MM.1S (cell line): Measurements from ENCODE around the gene WBP1.

Experiments used
- DNase-seq: peaks from one replicate; pipeline ENCODE4 v3.0.0-alpha.2; 2015
- H2AFZ ChIP-seq: fragments of 300-600 bp; sonication (generic); 2 replicates; pipeline ENCODE4 v1.6.0; 2016; ENCODE audit warnings: antibody characterized with exemption, low read length
- H3F3A ChIP-seq: fragments of 300-600 bp; sonication (generic); 2 replicates; pipeline ENCODE4 v1.6.1; 2016; ENCODE audit warnings: mild to moderate bottlenecking, antibody characterized with exemption, low read length, moderate library complexity, mixed read lengths; ENCODE audit not compliant: insufficient read depth
- H3K27ac ChIP-seq: fragments of 300-600 bp; sonication (generic); 2 replicates; pipeline ENCODE4 v1.5.1; 2016; ENCODE audit warnings: mild to moderate bottlenecking, low read length
- H3K27me3 ChIP-seq: fragments of 300-600 bp; sonication (generic); replicated peaks from 2 replicates; pipeline ENCODE4 v1.6.0; 2016; ENCODE audit warnings: low read length; ENCODE audit not compliant: insufficient read depth
- H3K36me3 ChIP-seq: fragments of 300-600 bp; sonication (generic); replicated peaks from 2 replicates; pipeline ENCODE4 v1.6.1; 2016; ENCODE audit warnings: mild to moderate bottlenecking, low read length, mixed read lengths; ENCODE audit not compliant: insufficient read depth
- H3K4me1 ChIP-seq: fragments of 300-600 bp; sonication (generic); 2 replicates; pipeline ENCODE4 v1.6.1; 2016; ENCODE audit warnings: low read length, mixed read lengths
- H3K4me2 ChIP-seq: fragments of 300-600 bp; sonication (generic); 2 replicates; pipeline ENCODE4 v1.6.0; 2016; ENCODE audit warnings: low read depth, low read length
- H3K4me3 ChIP-seq: fragments of 300-600 bp; sonication (generic); 2 replicates; pipeline ENCODE4 v1.5.1; 2016; ENCODE audit warnings: low read length, mixed read lengths
- H3K79me2 ChIP-seq: fragments of 300-600 bp; sonication (generic); 2 replicates; pipeline ENCODE4 v1.6.1; 2016; ENCODE audit warnings: mixed run types, low read length, mixed read lengths
- H3K9ac ChIP-seq: fragments of 300-600 bp; sonication (generic); 2 replicates; pipeline ENCODE4 v1.6.1; 2016; ENCODE audit warnings: low read length, mixed read lengths
- H3K9me2 ChIP-seq: fragments of 300-600 bp; sonication (generic); replicated peaks from 2 replicates; pipeline ENCODE4 v1.6.1; 2016; ENCODE audit warnings: mild to moderate bottlenecking, low read length, mixed read lengths; ENCODE audit not compliant: insufficient read depth
- H3K9me3 ChIP-seq: fragments of 300-600 bp; sonication (generic); replicated peaks from 2 replicates; pipeline ENCODE4 v1.6.1; 2016; ENCODE audit warnings: mild to moderate bottlenecking, low read length, mixed read lengths; ENCODE audit not compliant: insufficient read depth
- H4K20me1 ChIP-seq: fragments of 300-600 bp; sonication (generic); 2 replicates; pipeline ENCODE4 v1.6.1; 2016; ENCODE audit warnings: mild to moderate bottlenecking, low read length, moderate library complexity, mixed read lengths; ENCODE audit not compliant: insufficient read depth
- EZH2 ChIP-seq: fragments of 300-600 bp; sonication (generic); optimal IDR thresholded peaks from 2 replicates; pipeline ENCODE3; 2017; ENCODE audit warnings: low read depth, mild to moderate bottlenecking, antibody characterized with exemption, low read length, mixed read lengths
- EZH2phosphoT487 ChIP-seq: fragments of 300-600 bp; sonication (generic); IDR thresholded peaks from 2 replicates; pipeline ENCODE4 v1.6.1; 2018; ENCODE audit warnings: antibody characterized with exemption, low read length
- TF ChIP-seq, protein P1 (sequence below): fragments of 300-600 bp; sonication (generic); IDR thresholded peaks from 2 replicates; pipeline ENCODE4 v1.5.1; 2016; ENCODE audit warnings: antibody characterized with exemption, low read length, mixed read lengths

WBP1 gene

DNA sequence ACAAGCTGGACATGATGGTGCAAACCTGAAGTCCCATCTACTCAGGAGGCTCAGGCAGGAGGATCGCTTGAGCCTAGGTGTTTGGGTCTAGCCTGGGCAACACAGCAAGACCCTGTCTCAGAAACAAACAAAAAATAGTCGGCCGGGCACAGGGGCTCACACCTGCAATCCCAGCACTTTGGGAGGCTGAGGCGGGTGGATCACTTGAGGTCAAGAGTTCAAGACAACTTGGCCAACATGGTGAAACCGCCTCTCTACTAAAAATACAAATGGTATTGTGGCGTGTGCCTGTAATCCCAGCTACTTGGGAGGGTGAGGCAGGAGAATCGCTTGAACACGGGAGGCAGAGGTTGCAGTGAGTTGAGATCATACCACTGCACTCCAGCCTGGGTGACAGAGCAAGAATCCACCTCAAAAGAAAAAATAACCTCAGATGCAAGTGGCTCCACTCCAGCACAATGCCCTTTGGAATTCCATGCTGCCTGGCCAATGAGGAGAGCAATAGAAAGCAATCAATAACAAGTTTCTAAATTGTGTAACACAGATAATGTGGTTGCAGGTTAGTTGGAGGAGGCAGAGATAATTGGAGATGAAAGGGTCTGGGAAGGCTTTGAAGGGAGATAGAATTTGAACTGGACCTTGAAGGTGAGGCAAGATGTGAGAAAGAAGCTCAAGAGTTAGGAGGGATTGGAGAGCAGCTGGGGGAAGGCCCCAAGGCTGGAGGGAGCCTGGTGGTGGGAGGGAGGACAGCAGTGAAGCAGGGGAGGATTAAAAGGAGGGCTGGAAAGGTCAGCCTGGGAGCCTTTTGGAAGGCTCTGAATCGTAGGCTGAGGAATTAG lies 30.6 kb downstream of the WBP1 start:
- Histone ChIP-seq H3K9ac (no peak overlapping the region), H3K4me3 (no peak overlapping the region), H3K9me2 (no peaks in the 10 kb centered on the region), H4K20me1 (no peaks in the 10 kb centered on the region), H3K4me2 (no peak overlapping the region), H3K27me3 (no peaks in the 10 kb centered on the region), H3K27ac (no peak overlapping the region), H3K36me3 (no peaks in the 10 kb centered on the region), H3K9me3 (no peaks in the 10 kb centered on the region), H3F3A (no peaks in the 10 kb centered on the region), H3K79me2 (peaks cover 4% of the 10 kb centered on the region), H2AFZ (no peak overlapping the region), H3K4me1 (no peaks in the 10 kb centered on the region)
- TF ChIP-seq EZH2 (no peak), EZH2phosphoT487 (no peak)
- TF ChIP-seq, protein P1, sequence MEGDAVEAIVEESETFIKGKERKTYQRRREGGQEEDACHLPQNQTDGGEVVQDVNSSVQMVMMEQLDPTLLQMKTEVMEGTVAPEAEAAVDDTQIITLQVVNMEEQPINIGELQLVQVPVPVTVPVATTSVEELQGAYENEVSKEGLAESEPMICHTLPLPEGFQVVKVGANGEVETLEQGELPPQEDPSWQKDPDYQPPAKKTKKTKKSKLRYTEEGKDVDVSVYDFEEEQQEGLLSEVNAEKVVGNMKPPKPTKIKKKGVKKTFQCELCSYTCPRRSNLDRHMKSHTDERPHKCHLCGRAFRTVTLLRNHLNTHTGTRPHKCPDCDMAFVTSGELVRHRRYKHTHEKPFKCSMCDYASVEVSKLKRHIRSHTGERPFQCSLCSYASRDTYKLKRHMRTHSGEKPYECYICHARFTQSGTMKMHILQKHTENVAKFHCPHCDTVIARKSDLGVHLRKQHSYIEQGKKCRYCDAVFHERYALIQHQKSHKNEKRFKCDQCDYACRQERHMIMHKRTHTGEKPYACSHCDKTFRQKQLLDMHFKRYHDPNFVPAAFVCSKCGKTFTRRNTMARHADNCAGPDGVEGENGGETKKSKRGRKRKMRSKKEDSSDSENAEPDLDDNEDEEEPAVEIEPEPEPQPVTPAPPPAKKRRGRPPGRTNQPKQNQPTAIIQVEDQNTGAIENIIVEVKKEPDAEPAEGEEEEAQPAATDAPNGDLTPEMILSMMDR = no peak
- DNase-seq = no peak

DNA sequence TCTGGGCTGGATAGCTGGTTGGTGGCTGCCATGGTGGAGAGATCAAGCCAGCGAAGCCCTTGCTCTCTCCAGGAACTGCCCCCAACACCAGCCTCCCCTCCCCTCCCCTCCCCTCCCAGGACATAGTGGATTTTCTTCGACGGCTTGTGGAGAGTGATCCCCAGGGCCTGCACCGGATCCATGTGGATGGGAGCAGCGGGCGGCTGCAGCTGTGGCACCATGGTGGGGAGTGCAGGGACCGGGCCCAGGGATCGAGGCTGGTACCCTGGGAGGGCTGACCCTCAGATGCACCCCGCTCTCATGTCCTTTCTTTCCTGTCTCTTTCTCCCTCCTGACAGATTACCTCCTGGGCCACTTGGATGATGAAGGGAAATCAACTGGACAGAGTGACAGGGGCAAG lies 31.7 kb downstream of the WBP1 start:
- no peaks in the 10 kb centered on the region for H3K36me3 ChIP-seq

DNA sequence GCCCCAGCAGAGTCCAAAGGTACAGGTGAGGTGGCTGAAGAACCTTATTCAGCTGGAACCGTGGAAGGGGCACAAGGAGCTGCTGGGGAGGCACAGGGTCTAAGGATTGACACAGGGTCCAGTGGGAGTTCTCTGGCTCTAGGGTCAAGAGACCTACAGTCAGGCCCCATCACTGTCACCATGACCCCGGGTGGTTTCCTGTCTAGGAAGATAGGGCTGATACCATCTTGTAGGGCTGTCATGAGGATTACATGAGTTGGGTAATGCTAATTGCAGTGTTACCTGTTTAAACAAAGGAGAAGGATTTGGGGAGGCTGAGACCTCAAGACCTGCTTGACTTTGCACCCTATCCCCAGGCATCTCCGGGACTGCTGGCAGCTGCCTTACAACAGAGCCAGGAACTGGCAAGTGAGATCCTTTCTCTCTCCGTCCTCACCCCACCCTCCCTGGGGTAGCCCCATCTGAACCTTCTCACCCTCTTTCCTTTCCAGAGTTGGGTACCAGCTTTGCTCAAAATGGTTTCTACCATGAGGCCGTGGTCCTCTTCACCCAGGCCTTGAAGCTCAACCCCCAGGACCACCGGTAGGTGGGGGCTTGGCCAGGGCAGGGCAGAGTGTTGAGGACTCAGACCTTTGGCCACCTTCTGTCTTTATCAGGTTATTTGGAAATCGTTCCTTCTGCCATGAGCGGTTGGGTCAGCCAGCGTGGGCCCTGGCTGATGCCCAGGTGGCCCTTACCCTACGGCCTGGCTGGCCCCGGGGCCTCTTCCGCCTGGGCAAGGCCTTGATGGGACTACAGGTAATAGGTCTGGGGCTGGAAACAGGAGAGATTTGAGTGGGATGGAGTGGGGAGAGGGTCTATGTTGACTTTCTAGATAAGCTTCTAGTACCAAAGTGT lies 33.7 kb downstream of the WBP1 start:
- Histone ChIP-seq H3K36me3 (no peaks in the 10 kb centered on the region), H3K4me3 (no peak overlapping the region), H3K4me1 (no peaks in the 10 kb centered on the region), H3K4me2 (no peak overlapping the region), H3K9ac (no peak overlapping the region), H3K27ac (no peak overlapping the region), H3F3A (no peaks in the 10 kb centered on the region), H3K9me3 (no peaks in the 10 kb centered on the region), H3K27me3 (no peaks in the 10 kb centered on the region), H2AFZ (no peak overlapping the region), H3K79me2 (no peaks in the 10 kb centered on the region), H4K20me1 (no peaks in the 10 kb centered on the region), H3K9me2 (no peaks in the 10 kb centered on the region)
- no peak for TF ChIP-seq EZH2phosphoT487
- TF ChIP-seq, protein P1 = no peak
- no peak for TF ChIP-seq EZH2
- no peak for DNase-seq

More for the DNA sequence above, 31.7 kb downstream of the WBP1 start:
- no peak overlapping the region for H3K27ac ChIP-seq
- no peak overlapping the region for H3K4me3 ChIP-seq
- DNase-seq = no peak
- no peaks in the 10 kb centered on the region for H3K9me2 ChIP-seq
- no peak overlapping the region for H3K4me2 ChIP-seq
- H3K9ac ChIP-seq = no peak overlapping the region
- no peaks in the 10 kb centered on the region for H4K20me1 ChIP-seq
- no peaks in the 10 kb centered on the region for H3K4me1 ChIP-seq
- TF ChIP-seq EZH2 (no peak), EZH2phosphoT487 (no peak)
- TF ChIP-seq, protein P1 = no peak
- peaks cover 2% of the 10 kb centered on the region; the same call in 1 of the 2 replicates for H3K79me2 ChIP-seq
- H3F3A ChIP-seq = no peaks in the 10 kb centered on the region
- no peaks in the 10 kb centered on the region for H3K9me3 ChIP-seq
- no peak overlapping the region for H2AFZ ChIP-seq
- no peaks in the 10 kb centered on the region for H3K27me3 ChIP-seq
